Liver (tissue), 3 donors: Measurements from ENCODE around the gene POMT1.

Source experiments
- ATF3 ChIP-seq: IDR thresholded peaks from 2 replicates; pipeline ENCODE4 v1.6.1; 2016; ENCODE audit warnings: antibody characterized with exemption
- CTCF ChIP-seq: fragments of 150-350 bp; IDR thresholded peaks from 2 replicates; pipeline ENCODE4 v1.5.1; 2017; ENCODE audit warnings: improper control_type of control experiment, low read depth, low read length; ENCODE audit not compliant: missing input control
- GABPA ChIP-seq, 2 donors: IDR thresholded peaks in 1 of 2; conservative IDR thresholded peaks in 1 of 2; 2 replicates each; pipeline ENCODE4 v1.6.1; 2016; ENCODE audit warnings: antibody characterized with exemption in 2 of 2, mild to moderate bottlenecking in 1 of 2, moderate library complexity in 1 of 2
- MAX ChIP-seq: IDR thresholded peaks from 2 replicates; pipeline ENCODE4 v1.6.1; 2016; ENCODE audit warnings: antibody characterized with exemption
- NR2F2 ChIP-seq: IDR thresholded peaks from 2 replicates; pipeline ENCODE4 v1.6.1; 2016; ENCODE audit warnings: antibody characterized with exemption
- RAD21 ChIP-seq, 2 donors: IDR thresholded peaks; 2 replicates each; pipeline ENCODE4 v1.6.1; 2016; ENCODE audit warnings: antibody characterized with exemption in 2 of 2, mild to moderate bottlenecking in 2 of 2
- REST ChIP-seq: IDR thresholded peaks from 2 replicates; pipeline ENCODE4 v1.6.1; 2016; ENCODE audit warnings: antibody characterized with exemption, mild to moderate bottlenecking
- RXRA ChIP-seq, 2 donors: IDR thresholded peaks; 2 replicates each; pipeline ENCODE4 v1.6.1; 2017 to 2018; ENCODE audit warnings: antibody characterized with exemption in 2 of 2, mild to moderate bottlenecking in 1 of 2
- SP1 ChIP-seq: IDR thresholded peaks from 2 replicates; pipeline ENCODE4 v1.6.1; 2018; ENCODE audit warnings: antibody characterized with exemption, mild to moderate bottlenecking
- TAF1 ChIP-seq: conservative IDR thresholded peaks from 2 replicates; pipeline ENCODE4 v1.6.1; 2016; ENCODE audit warnings: antibody characterized with exemption, mild to moderate bottlenecking
- ZBTB33 ChIP-seq: IDR thresholded peaks from 2 replicates; pipeline ENCODE4 v1.6.1; 2016; ENCODE audit warnings: antibody characterized with exemption
- donor health status: healthy.
- donor health status: healthy.

- peak; percentile 21 for TF ChIP-seq CTCF
- peak in 1 of 2 donors; percentile 63 for TF ChIP-seq RAD21 (IDR thresholded peaks at IDR 0.05)
- no peak for TF ChIP-seq ATF3
- TF ChIP-seq MAX: no peak
- TF ChIP-seq ZBTB33: no peak
- no peak for TF ChIP-seq GABPA (IDR thresholded peaks at IDR 0.05 in 1 of 2, conservative IDR thresholded peaks at IDR 0.05 in 1 of 2)
- no peak for TF ChIP-seq REST
- no peak for TF ChIP-seq SP1
- TF ChIP-seq NR2F2: no peak
- TF ChIP-seq RXRA (IDR thresholded peaks at IDR 0.05): no peak
- TF ChIP-seq TAF1: no peak
Measured at GRCh38 chr9:131478421-131478868, 24.3 kb upstream of the POMT1 start.
